Epithelial cell of proximal tubule (primary cell): ENCODE measurements around the gene LILRA2. TPM values are rescaled to one million over a fixed set of nuclear protein-coding genes. Genes with fewer than 3 reads are reported as not detected.
"Not testable (repeated sequence)": the region's sequence is repeated elsewhere in the genome, so short reads cannot be mapped to it uniquely, and the experiment has no call there.

ENCODE experiments used
- DNase-seq: peaks from one replicate; pipeline ENCODE4 v3.0.0-alpha.2; 2011; ENCODE audit warnings: low read depth
- H3K4me3 ChIP-seq: 2 replicates; pipeline ENCODE4 v1.5.1; 2011; ENCODE audit warnings: low read depth, mild to moderate bottlenecking, low read length
- CTCF ChIP-seq: conservative IDR thresholded peaks from 2 replicates; pipeline ENCODE4 v1.5.1; 2012; ENCODE audit warnings: low read depth, mild to moderate bottlenecking, low read length
- total RNA-seq: library from RNA; depleted of rRNA; stranded (reverse); fragments of >200 nt; gene quantifications from 2 replicates; pipeline ENCODE4 v1.2.3, GENCODE V29; 2015

The LILRA2 gene
- total RNA-seq, 1 donor from 2014 or later, result not detected

GRCh38 chr19:54630782-54631181 lies 57.2 kb downstream of the LILRA2 start:
- no peak for DNase-seq
- no peak overlapping the region for H3K4me3 ChIP-seq
- TF ChIP-seq CTCF, result no peak

- not testable (repeated sequence) for H3K4me3 ChIP-seq, DNase-seq
Measured at GRCh38 chr19:54631489-54632337, 58.1 kb downstream of the LILRA2 start.

- DNase-seq, H3K4me3 ChIP-seq: not testable (repeated sequence)
Measured at GRCh38 chr19:54632517-54632916, 58.9 kb downstream of the LILRA2 start.

GRCh38 chr19:54633401-54633800 lies 59.8 kb downstream of the LILRA2 start:
- no peak overlapping the region for H3K4me3 ChIP-seq
- no peak for TF ChIP-seq CTCF
- no peak for DNase-seq

- not testable (repeated sequence) for H3K4me3 ChIP-seq, DNase-seq
Measured at GRCh38 chr19:54636081-54636480, 62.5 kb downstream of the LILRA2 start.

GRCh38 chr19:54638683-54639082 lies 65.1 kb downstream of the LILRA2 start:
- DNase-seq, result no peak
- TF ChIP-seq CTCF, result no peak
- H3K4me3 ChIP-seq, result no peak overlapping the region

Other genes with a start within 250 kb of the LILRA2 start
- not detected in 2 replicates for gene LILRA4, start 234.6 kb upstream of the LILRA2 start, total RNA-seq
- not detected in 2 replicates for gene LAIR1, start 208.9 kb upstream of the LILRA2 start, total RNA-seq
- 3.6 TPM in 1 of 2 replicates, not detected in the other for gene TTYH1, start 158.3 kb upstream of the LILRA2 start, total RNA-seq
- 32.5 and 39.1 TPM in 2 replicates for gene LENG8, start 124.6 kb upstream of the LILRA2 start, total RNA-seq
- gene LENG9, start 110.0 kb upstream of the LILRA2 start, total RNA-seq, result 2.7 and 4.1 TPM in 2 replicates
- 5.1 and 33.7 TPM in 2 replicates for gene CDC42EP5, start 100.5 kb upstream of the LILRA2 start, total RNA-seq
- not detected in 2 replicates for gene LAIR2, start 71.0 kb upstream of the LILRA2 start, total RNA-seq
- gene LILRA1, start 19.8 kb downstream of the LILRA2 start, total RNA-seq, result not detected in 2 replicates
- not detected in 2 replicates for gene LILRB1, start 56.7 kb downstream of the LILRA2 start, total RNA-seq
- not detected in 2 replicates for gene LILRB4, start 89.2 kb downstream of the LILRA2 start, total RNA-seq
- not detected in 2 replicates for gene KIR3DL3, start 150.7 kb downstream of the LILRA2 start, total RNA-seq
- gene KIR2DL3, start 164.7 kb downstream of the LILRA2 start, total RNA-seq, result not detected in 2 replicates
- not detected in 2 replicates for gene KIR2DL1, start 196.0 kb downstream of the LILRA2 start, total RNA-seq
- gene KIR2DL4, start 229.8 kb downstream of the LILRA2 start, total RNA-seq, result not detected in 2 replicates
- gene KIR3DL1, start 242.7 kb downstream of the LILRA2 start, total RNA-seq, result not detected in 2 replicates